Measurements from ENCODE around the gene CD59.

Gene CD59

GRCh38 chr11:33769542-33769941 lies 33.3 kb upstream of the CD59 start:
- no peak overlapping the region for H3K4me3 ChIP-seq (ENCODE audit: low read length)

DNA sequence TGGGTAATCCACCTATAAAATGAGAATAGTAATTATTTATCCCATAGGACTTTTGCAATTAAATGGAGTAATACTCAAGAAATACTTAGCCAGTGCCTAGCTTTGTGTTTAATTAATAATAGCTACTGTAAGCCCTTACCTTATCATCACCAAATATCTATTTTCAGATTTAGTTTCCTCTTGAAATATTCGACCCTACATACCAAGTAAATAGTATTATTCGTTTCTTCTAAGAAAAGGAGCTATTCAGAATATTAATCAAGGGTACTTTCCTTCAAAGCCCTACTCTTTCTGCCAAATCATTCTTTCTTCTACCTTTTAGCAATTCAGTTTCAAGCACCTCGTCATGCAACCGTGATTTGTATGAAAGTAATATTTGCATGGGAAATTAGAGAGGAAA lies 31.4 kb upstream of the CD59 start:
- H3K4me3 ChIP-seq (ENCODE audit: low read length), result no peak overlapping the region
- no peak for TF ChIP-seq ZNF274 (IDR thresholded peaks at IDR 0.05; ENCODE audit: low read depth, low read length)

More at GRCh38 chr11:33769542-33769941, 33.3 kb upstream of the CD59 start:
- no peak for TF ChIP-seq ZNF274 (IDR thresholded peaks at IDR 0.05; ENCODE audit: low read depth, low read length)

GRCh38 chr11:33766085-33766484 lies 29.9 kb upstream of the CD59 start:
- TF ChIP-seq ZNF274 (IDR thresholded peaks at IDR 0.05; ENCODE audit: low read depth, low read length), result no peak
- no peak overlapping the region for H3K4me3 ChIP-seq (ENCODE audit: low read length)

- TF ChIP-seq ZNF274 (IDR thresholded peaks at IDR 0.05; ENCODE audit: low read depth, low read length), result no peak
- no peak overlapping the region; the same call in 1 of the 2 replicates for H3K4me3 ChIP-seq (ENCODE audit: low read length)
Measured at GRCh38 chr11:33761471-33761870, 25.2 kb upstream of the CD59 start.

GRCh38 chr11:33753304-33753967 lies 17.2 kb upstream of the CD59 start:
- peak overlapping the region; percentile 47; the same call in 1 of the 2 replicates for H3K4me3 ChIP-seq (ENCODE audit: low read length)
- no peak for TF ChIP-seq ZNF274 (IDR thresholded peaks at IDR 0.05; ENCODE audit: low read depth, low read length)

- no peak for TF ChIP-seq ZNF274 (IDR thresholded peaks at IDR 0.05; ENCODE audit: low read depth, low read length)
- H3K4me3 ChIP-seq (ENCODE audit: low read length), result no peak overlapping the region
Measured at GRCh38 chr11:33751878-33752277, 15.7 kb upstream of the CD59 start.

- TF ChIP-seq ZNF274 (IDR thresholded peaks at IDR 0.05; ENCODE audit: low read depth, low read length), result no peak
- H3K4me3 ChIP-seq (ENCODE audit: low read length), result no peak overlapping the region
Measured at GRCh38 chr11:33747979-33748378, 11.8 kb upstream of the CD59 start.

GRCh38 chr11:33743291-33743690 lies 7.1 kb upstream of the CD59 start:
- H3K4me3 ChIP-seq (ENCODE audit: low read length), result no peak overlapping the region
- TF ChIP-seq ZNF274 (IDR thresholded peaks at IDR 0.05; ENCODE audit: low read depth, low read length), result no peak

DNA sequence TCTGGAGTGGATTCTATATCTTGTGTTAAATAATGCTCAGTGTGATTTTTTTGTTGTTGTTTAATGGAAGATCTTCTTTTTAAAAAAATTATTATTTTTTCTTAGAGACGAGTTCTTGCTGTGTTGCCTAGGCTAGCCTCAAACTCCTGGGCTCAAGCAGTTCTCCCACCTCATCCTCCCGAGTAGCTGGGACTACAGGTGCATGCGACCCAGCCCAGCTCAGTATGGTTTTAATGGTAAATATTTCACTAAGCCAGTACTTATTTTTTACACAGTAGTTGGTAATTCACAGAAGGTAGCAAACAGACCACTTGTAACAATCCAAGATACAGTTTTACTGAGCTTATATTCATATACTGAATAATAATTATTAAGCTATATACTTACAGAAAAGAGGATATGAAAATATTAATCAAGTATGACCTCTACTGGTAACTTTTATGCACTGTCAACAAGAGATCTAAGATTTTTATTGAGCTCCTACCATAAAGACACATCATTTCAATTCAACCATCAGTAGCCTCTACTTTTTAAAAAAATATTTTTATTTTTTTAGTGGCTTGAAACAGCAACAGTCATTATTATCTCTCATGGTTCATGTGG lies 6.1 kb upstream of the CD59 start:
- H3K4me3 ChIP-seq (ENCODE audit: low read length), result no peak overlapping the region
- no peak for TF ChIP-seq ZNF274 (IDR thresholded peaks at IDR 0.05; ENCODE audit: low read depth, low read length)

- no peak overlapping the region for H3K4me3 ChIP-seq (ENCODE audit: low read length)
- no peak for TF ChIP-seq ZNF274 (IDR thresholded peaks at IDR 0.05; ENCODE audit: low read depth, low read length)
Measured at GRCh38 chr11:33741806-33742205, 5.6 kb upstream of the CD59 start.

GRCh38 chr11:33737362-33737821 lies 1.2 kb upstream of the CD59 start:
- H3K4me3 ChIP-seq (ENCODE audit: low read length), result no peak overlapping the region
- TF ChIP-seq ZNF274 (IDR thresholded peaks at IDR 0.05; ENCODE audit: low read depth, low read length), result no peak

DNA sequence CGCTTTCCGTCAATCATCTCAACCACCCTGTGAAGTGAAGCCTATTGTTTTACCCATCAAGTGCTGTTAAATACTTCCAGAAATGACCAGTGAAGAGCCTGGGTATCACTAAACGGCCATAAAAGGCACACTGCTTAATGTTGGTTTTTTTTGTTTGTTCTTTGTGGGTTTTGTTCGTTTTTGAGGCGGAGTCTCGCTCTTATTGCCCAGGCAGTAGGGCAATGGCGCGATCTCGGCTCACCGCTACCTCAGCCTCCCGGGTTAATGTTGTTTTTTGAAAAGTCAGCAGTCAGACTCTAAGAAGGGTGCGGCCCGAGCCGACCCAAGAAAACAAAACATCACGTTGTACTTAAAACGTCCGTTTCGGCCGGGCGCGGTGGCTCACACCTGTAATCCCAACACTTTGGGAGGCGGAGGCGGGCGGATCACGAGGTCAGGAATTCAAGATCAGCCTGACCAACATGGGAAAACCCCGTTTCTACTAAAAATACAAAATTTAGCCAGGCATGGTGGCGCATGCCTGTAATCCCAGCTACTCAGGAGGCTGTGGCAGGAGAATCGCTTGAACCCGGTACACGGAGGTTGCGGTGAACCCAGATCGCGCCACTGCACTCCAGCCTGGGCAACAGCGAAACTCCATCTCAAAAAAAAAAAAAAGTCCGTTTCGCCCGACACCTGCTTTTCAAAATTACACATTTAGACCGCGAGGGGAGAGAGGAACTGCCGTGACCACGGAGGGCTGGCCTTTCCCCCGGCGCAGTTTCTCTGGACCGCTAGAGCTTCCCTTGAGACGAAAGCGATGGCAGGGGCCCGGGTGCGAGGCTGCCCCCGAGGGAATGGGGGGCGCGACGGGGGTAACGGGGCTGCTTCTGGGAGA lies 714 bp downstream of the CD59 start:
- H3K4me3 ChIP-seq (ENCODE audit: low read length), result peak overlapping the region; percentile 81
- no peak for TF ChIP-seq ZNF274 (IDR thresholded peaks at IDR 0.05; ENCODE audit: low read depth, low read length)

DNA sequence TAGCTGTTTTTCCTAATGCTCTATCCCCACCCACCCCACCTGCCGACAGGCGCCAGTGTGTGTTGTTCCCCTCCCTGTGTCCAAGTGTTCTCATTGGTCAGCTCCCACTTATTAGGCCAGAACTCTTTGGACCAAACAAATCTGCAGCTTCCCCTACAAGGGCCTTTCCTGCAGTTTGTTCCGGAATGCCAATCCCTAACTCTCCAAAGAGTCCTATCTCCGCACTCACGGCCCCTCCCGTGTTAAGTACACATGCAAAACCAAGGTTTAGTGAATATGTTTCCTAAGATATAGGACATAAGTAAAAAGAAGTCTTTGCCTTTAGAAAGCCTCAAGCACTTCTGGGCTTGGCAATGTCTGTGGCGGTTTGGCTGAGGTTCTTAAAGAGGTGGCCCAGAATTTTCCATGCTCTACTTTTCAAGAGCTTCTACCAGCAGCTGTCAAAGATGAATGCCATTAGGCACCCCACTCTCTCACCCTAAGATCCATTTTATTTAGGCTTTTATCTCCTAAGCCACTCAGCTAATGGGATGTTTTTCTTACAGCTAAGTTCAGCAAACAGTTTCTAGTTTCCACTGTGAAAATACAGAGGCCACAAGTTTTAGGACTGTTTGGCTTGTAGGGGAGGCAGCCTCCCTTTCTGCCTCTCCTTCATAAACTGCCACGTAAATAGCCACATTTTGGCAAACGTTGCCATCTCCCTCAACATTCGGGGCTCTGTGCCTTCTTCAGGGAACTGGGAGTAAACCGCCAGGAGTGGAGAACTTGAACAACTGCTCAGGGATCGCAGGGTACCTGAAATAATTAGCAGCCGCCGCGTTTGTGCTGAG lies 1.6 kb downstream of the CD59 start:
- H3K4me3 ChIP-seq (ENCODE audit: low read length), result peak overlapping the region; percentile 81
- no peak for TF ChIP-seq ZNF274 (IDR thresholded peaks at IDR 0.05; ENCODE audit: low read depth, low read length)

- peak overlapping the region; percentile 31; the same call in 1 of the 2 replicates for H3K4me3 ChIP-seq (ENCODE audit: low read length)
- TF ChIP-seq ZNF274 (IDR thresholded peaks at IDR 0.05; ENCODE audit: low read depth, low read length), result no peak
Measured at GRCh38 chr11:33733980-33734379, 2.2 kb downstream of the CD59 start.
